ENCODE measurements around the gene KCNIP1.

DNA sequence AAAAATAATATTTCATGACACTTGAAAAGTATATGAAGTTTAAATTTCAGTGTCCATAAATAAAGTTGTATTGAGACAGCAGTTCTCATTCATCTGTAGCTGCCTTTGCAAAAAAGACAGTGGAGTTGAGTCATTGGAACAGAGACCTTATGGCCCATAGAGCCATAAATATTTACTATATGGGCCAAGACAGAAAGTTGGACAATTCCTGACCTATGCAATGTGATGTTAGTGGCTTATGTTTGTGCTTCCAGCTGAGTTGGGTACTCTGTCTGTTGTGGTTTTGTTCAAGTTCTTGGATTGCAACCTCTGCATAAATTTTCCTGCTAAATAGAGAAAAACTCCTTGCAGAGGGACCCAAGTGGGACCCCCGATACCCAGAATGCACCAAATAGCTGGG is 69.8 kb downstream of the KCNIP1 start:
- TF ChIP-seq, protein P1, sequence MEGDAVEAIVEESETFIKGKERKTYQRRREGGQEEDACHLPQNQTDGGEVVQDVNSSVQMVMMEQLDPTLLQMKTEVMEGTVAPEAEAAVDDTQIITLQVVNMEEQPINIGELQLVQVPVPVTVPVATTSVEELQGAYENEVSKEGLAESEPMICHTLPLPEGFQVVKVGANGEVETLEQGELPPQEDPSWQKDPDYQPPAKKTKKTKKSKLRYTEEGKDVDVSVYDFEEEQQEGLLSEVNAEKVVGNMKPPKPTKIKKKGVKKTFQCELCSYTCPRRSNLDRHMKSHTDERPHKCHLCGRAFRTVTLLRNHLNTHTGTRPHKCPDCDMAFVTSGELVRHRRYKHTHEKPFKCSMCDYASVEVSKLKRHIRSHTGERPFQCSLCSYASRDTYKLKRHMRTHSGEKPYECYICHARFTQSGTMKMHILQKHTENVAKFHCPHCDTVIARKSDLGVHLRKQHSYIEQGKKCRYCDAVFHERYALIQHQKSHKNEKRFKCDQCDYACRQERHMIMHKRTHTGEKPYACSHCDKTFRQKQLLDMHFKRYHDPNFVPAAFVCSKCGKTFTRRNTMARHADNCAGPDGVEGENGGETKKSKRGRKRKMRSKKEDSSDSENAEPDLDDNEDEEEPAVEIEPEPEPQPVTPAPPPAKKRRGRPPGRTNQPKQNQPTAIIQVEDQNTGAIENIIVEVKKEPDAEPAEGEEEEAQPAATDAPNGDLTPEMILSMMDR (IDR thresholded peaks at IDR 0.05; ENCODE audit: insufficient read depth, low read length, poor library complexity, severe bottlenecking) = no peak
- TF ChIP-seq EZH2phosphoT487 (conservative IDR thresholded peaks at IDR 0.05; ENCODE audit: low read length) = no peak

Data from SU-DHL-6 (cell line).